Measurements from ENCODE around the gene AKIRIN1.
"Not testable (repeated sequence)": the region's sequence is repeated elsewhere in the genome, so short reads cannot be mapped to it uniquely, and the experiment has no call there.

The AKIRIN1 gene

DNA sequence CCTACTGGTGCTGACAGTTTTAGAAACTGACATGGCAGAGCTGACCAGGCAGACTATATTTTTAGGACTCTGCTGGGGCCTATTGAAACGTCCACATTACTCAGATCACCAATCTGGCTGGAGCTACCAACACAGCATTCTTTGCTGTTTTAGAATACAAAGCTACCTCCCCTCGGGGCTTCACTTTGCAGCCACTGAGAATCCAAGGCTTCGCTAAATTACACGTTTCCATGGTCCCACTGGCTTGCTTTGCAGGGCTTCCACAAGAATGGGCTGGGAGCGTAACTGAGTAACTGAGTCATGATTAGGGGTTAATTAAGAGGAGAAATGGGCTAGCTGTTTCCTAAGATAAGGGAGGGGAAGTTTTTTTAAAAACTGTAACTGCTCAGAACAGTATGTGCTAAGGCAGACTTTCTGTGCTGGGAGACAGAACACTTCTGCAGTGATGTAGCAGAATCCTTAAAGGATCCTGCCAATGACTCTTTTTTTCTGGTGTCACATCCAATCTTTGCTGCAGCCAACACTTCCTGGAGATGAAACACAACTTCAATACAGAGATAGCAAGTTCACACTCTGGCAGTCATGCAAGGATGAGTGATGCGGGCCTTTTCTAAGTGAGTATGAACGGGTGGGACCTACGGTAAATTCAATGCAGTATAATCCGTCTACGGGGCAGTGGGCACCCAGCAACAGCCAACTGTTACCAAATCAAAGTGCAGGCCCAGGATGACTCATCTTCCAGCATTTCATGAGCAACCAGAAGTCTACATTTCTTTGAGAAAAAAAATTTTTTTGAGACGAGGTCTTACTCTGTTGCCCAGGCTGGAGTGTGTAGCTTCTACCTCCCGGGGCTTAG, 56.5 kb downstream of the AKIRIN1 start:
- TF ChIP-seq, protein P1, sequence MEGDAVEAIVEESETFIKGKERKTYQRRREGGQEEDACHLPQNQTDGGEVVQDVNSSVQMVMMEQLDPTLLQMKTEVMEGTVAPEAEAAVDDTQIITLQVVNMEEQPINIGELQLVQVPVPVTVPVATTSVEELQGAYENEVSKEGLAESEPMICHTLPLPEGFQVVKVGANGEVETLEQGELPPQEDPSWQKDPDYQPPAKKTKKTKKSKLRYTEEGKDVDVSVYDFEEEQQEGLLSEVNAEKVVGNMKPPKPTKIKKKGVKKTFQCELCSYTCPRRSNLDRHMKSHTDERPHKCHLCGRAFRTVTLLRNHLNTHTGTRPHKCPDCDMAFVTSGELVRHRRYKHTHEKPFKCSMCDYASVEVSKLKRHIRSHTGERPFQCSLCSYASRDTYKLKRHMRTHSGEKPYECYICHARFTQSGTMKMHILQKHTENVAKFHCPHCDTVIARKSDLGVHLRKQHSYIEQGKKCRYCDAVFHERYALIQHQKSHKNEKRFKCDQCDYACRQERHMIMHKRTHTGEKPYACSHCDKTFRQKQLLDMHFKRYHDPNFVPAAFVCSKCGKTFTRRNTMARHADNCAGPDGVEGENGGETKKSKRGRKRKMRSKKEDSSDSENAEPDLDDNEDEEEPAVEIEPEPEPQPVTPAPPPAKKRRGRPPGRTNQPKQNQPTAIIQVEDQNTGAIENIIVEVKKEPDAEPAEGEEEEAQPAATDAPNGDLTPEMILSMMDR (conservative IDR thresholded peaks at IDR 0.05; ENCODE audit: low read depth, low read length): no peak
- H3K4me3 ChIP-seq (ENCODE audit: low read depth, low read length): no peak overlapping the region
- peak; percentile 95 for DNase-seq (ENCODE audit: low read depth)

DNA sequence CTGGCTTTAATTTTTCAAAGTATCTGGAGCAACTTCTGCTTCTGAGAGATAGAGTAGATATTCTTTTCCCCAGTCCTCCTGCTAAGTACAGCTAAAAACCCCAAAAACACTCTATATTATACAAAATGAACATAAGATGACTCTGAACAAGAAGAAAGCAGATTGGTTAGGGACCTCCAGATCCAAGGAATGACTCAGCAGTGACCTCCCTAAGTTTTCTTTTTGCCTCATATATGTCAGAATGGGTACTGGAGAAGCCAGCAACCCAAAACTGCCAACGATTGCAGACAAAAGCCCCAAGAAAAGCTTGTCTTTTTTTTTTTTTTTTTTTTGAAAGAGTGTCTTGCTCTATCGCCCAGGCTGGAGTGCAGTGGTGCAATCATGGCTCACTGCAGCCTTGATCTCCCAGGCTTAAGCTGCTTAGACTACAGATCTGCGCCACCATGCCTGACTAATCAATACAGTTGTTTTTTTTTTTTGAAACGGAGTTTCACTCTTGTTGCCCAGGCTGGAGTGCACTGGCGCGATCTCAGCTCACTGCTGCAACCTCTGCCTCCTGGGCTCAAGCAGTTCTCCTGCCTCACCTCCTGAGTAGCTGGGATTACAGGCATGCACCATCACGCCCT, 57.8 kb downstream of the AKIRIN1 start:
- TF ChIP-seq, protein P1 (conservative IDR thresholded peaks at IDR 0.05; ENCODE audit: low read depth, low read length): no peak
- no peak for DNase-seq (ENCODE audit: low read depth)
- H3K4me3 ChIP-seq (ENCODE audit: low read depth, low read length): no peak overlapping the region

GRCh38 chr1:39050001-39050400, 58.9 kb downstream of the AKIRIN1 start:
- no peak overlapping the region for H3K4me3 ChIP-seq (ENCODE audit: low read depth, low read length)
- DNase-seq (ENCODE audit: low read depth): no peak
- TF ChIP-seq, protein P1 (conservative IDR thresholded peaks at IDR 0.05; ENCODE audit: low read depth, low read length): no peak

DNA sequence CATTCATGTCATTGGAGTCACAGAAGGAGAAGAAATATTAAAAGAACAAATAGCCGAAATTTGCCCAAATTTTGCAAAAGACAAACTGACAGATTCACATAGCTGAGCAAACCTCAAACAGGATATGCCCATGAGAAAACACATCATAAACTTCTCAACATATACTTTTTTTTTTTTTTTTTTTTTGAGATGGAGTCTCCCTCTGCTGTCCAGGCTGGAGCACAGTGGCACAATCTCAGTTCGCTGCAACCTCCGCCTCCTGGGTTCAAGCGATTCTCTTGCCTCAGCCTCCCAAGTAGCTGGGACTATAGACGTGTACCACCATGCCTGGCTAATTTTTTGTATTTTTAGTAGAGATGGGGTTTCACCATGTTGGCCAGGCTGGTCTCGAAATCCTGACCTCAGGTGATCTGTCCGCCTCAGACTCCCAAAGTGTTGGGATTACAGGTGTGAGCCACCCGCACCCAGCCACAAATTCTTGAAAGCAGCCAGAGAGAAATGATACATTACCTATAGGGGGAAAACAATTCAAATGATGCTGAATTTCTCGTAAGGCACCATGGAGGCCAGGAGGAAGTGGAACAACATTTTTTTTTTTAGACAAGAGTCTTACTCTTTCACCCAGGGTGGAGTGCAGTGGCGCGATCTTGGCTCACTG, 60.2 kb downstream of the AKIRIN1 start:
- peak; percentile 31 for DNase-seq (ENCODE audit: low read depth)
- not testable (repeated sequence) for H3K4me3 ChIP-seq (ENCODE audit: low read depth, low read length)
- TF ChIP-seq, protein P1 (conservative IDR thresholded peaks at IDR 0.05; ENCODE audit: low read depth, low read length): peak; percentile 25

DNA sequence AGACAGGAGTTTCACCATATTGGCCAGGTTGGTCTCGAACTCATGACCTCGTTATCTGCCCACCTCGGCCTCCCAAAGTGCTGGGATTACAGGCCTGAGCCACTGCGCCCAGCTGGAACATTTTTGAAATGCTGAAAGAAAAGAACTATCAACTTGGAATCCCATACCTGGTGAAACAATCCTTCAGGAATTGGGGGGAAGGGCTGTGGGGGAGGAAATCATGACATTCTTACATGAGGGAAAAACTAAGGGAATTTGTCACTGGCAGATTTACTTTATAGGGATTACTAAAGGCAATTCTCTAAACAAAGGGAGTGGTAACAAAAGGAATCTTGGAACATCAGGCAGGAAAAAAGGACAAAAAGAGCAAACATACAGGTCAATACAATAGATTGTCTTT, 60.9 kb downstream of the AKIRIN1 start:
- DNase-seq (ENCODE audit: low read depth): no peak
- TF ChIP-seq, protein P1 (conservative IDR thresholded peaks at IDR 0.05; ENCODE audit: low read depth, low read length): no peak
- H3K4me3 ChIP-seq (ENCODE audit: low read depth, low read length): no peak overlapping the region

DNA sequence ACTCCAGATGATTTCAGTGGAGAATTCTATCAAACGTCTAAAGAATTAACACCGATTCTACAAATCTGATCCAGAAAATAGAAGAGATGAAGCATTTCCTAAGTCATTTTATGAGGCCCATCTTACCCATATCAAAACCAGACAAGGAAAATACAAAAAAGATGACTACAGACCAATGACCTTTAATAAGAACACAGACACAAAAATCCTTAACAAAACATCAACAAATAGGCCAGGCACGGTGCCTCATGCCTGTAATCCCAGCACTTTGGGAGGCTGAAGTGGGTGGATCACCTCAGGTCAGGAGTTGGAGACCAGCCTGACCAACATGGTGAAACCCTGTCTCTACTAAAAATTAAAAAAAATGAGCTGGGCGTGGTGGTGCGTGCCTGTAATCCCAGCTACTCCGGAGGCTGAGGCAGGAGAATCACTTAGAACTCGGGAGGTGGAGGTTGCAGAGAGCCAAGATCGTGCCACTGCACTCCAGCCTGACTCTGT, 64.2 kb downstream of the AKIRIN1 start:
- not testable (repeated sequence) for H3K4me3 ChIP-seq (ENCODE audit: low read depth, low read length); DNase-seq (ENCODE audit: low read depth)
